Keratinocyte (primary cell): ENCODE results near the gene RPS29. TPM values are rescaled to one million over a fixed set of nuclear protein-coding genes. Genes with fewer than 3 reads are reported as not detected.
A peak's percentile ranks its signal among the peaks of the same experiment; 100 is the strongest.

Experiments used
- DNase-seq: peaks from one replicate; pipeline ENCODE4 v3.0.0-alpha.2; 2011; ENCODE audit warnings: low read depth, missing footprints, low spot score
- FAIRE-seq: peaks from 2 replicates; lab custom pipeline; 2011; peaks lifted over from hg19 to GRCh38; lab: Jason Lieb, UNC
- H2AFZ ChIP-seq: 2 replicates; pipeline ENCODE4 v1.6.0; 2012; ENCODE audit warnings: low read length, control low read depth, inconsistent platforms; ENCODE audit not compliant: control insufficient read depth
- H3K27ac ChIP-seq: 2 replicates; pipeline ENCODE4 v1.5.1; 2011; ENCODE audit warnings: low read length; ENCODE audit not compliant: control insufficient read depth, insufficient read depth
- H3K27me3 ChIP-seq: 3 replicates; pipeline ENCODE4 v1.6.0; 2011; ENCODE audit warnings: low read length; ENCODE audit not compliant: control insufficient read depth, insufficient read depth; ENCODE audit errors: extremely low read depth
- H3K36me3 ChIP-seq, 2 experiments: 2 replicates in 1 of 2; 3 replicates in 1 of 2; pipeline ENCODE4 v1.5.1; 2011; ENCODE audit warnings: low read length in 2 of 2, mild to moderate bottlenecking in 1 of 2; ENCODE audit not compliant: control insufficient read depth in 2 of 2, insufficient read depth in 2 of 2; ENCODE audit errors: extremely low read depth in 1 of 2
- H3K4me1 ChIP-seq: 3 replicates; pipeline ENCODE4 v1.5.1; 2011; ENCODE audit warnings: low read length; ENCODE audit not compliant: control insufficient read depth, insufficient read depth; ENCODE audit errors: extremely low read depth
- H3K4me2 ChIP-seq: 3 replicates; pipeline ENCODE4 v1.6.0; 2011; ENCODE audit warnings: low read depth, low read length; ENCODE audit not compliant: control insufficient read depth, insufficient read depth; ENCODE audit errors: extremely low read depth
- H3K4me3 ChIP-seq, 3 experiments: fragments of 200-600 bp in 1 of 3; sonication (generic) in 1 of 3; 2 replicates in 2 of 3; 3 replicates in 1 of 3; pipeline ENCODE4 v1.5.1; 2011 to 2016; ENCODE audit warnings: low read length in 3 of 3, mild to moderate bottlenecking in 3 of 3, control low read depth in 2 of 3, inconsistent platforms in 1 of 3, low read depth in 1 of 3, mixed read lengths in 1 of 3, mixed run types in 1 of 3, moderate library complexity in 1 of 3; ENCODE audit not compliant: control insufficient read depth in 2 of 3, insufficient read depth in 2 of 3; ENCODE audit errors: extremely low read depth in 1 of 3
- H3K79me2 ChIP-seq: 2 replicates; pipeline ENCODE4 v1.6.0; 2012; ENCODE audit warnings: low read length; ENCODE audit not compliant: control insufficient read depth, insufficient read depth
- H3K9ac ChIP-seq: 3 replicates; pipeline ENCODE4 v1.6.0; 2011; ENCODE audit warnings: low read length; ENCODE audit not compliant: control insufficient read depth, insufficient read depth; ENCODE audit errors: extremely low read depth
- H3K9me1 ChIP-seq: 3 replicates; pipeline ENCODE4 v1.6.0; 2011; ENCODE audit warnings: low read length; ENCODE audit not compliant: control insufficient read depth, insufficient read depth; ENCODE audit errors: extremely low read depth
- H3K9me3 ChIP-seq: 2 replicates; pipeline ENCODE4 v1.5.1; 2012; ENCODE audit warnings: low read depth, low read length; ENCODE audit not compliant: control insufficient read depth
- H4K20me1 ChIP-seq: 3 replicates; pipeline ENCODE4 v1.6.0; 2011; ENCODE audit warnings: low read length; ENCODE audit not compliant: control insufficient read depth, insufficient read depth; ENCODE audit errors: extremely low read depth
- EZH2 ChIP-seq: IDR thresholded peaks from one replicate; pipeline ENCODE4 v1.6.1; 2012; ENCODE audit warnings: inconsistent platforms, mild to moderate bottlenecking, low read length, moderate library complexity
- dilution Hi-C: fragments of 300-500 bp; cut with MboI; formaldehyde crosslinking; loops from one replicate; pipeline ENCODE4 v1.7.0; 2020; ENCODE audit warnings: low sequenced_read_pairs; ENCODE audit not compliant: extremely low pct_ligation_motif_present
- polyA minus RNA-seq, 3 experiments: library from RNA; depleted of rRNA, polyadenylated mRNA; stranded (reverse); fragments of >200 nt; gene quantifications; 1 replicate in 1 of 3; 2 replicates in 1 of 3; 3 replicates in 1 of 3; pipeline ENCODE4 v1.2.3, GENCODE V29; 2011
- polyA plus RNA-seq, 5 experiments: library from polyadenylated mRNA; depleted of rRNA in 3 of 5; stranded (reverse) in 3 of 5; stranded (forward) in 1 of 5; unstranded in 1 of 5; fragments of >200 nt; gene quantifications; 1 replicate in 1 of 5; 2 replicates in 3 of 5; 3 replicates in 1 of 5; pipeline versions ENCODE4 v1.2.1 to v1.2.3, GENCODE V29; 2011 to 2012; ENCODE audit warnings: missing spikeins in 2 of 5, low read depth in 1 of 5, low replicate concordance in 1 of 5
- TF ChIP-seq, protein P1 (sequence below), 3 experiments: IDR thresholded peaks in 1 of 3; conservative IDR thresholded peaks in 1 of 3; optimal IDR thresholded peaks in 1 of 3; 2 replicates in 2 of 3; 3 replicates in 1 of 3; pipeline versions ENCODE3 to v1.5.1; 2011; ENCODE audit warnings: low read length in 3 of 3, mild to moderate bottlenecking in 3 of 3, moderate library complexity in 2 of 3, control low read depth in 1 of 3, inconsistent platforms in 1 of 3; ENCODE audit not compliant: insufficient read depth in 2 of 3; ENCODE audit errors: extremely low read depth in 1 of 3

Gene RPS29
- polyA plus RNA-seq (3,884 to 7,725 TPM (median 4,926 TPM) in 3 replicates), polyA minus RNA-seq (786 to 845 TPM (median 811 TPM) in 3 replicates)
- polyA plus RNA-seq (2011; ENCODE audit: low read depth) = 515 TPM
- polyA plus RNA-seq (2011; cell fraction: cytosol; rRNA removed) = 5,462 and 6,103 TPM in 2 replicates
- 1,833 and 2,478 TPM in 2 replicates for polyA plus RNA-seq (2011; cell fraction: nucleus; rRNA removed)
- polyA plus RNA-seq (2012; ENCODE audit: low replicate concordance) = 4,436 and 8,040 TPM in 2 replicates
- polyA minus RNA-seq (2011; cell fraction: cytosol; rRNA and poly(A)+ RNA removed) = 924 TPM
- 146 and 147 TPM in 2 replicates for polyA minus RNA-seq (2011; cell fraction: nucleus; rRNA and poly(A)+ RNA removed)

DNA sequence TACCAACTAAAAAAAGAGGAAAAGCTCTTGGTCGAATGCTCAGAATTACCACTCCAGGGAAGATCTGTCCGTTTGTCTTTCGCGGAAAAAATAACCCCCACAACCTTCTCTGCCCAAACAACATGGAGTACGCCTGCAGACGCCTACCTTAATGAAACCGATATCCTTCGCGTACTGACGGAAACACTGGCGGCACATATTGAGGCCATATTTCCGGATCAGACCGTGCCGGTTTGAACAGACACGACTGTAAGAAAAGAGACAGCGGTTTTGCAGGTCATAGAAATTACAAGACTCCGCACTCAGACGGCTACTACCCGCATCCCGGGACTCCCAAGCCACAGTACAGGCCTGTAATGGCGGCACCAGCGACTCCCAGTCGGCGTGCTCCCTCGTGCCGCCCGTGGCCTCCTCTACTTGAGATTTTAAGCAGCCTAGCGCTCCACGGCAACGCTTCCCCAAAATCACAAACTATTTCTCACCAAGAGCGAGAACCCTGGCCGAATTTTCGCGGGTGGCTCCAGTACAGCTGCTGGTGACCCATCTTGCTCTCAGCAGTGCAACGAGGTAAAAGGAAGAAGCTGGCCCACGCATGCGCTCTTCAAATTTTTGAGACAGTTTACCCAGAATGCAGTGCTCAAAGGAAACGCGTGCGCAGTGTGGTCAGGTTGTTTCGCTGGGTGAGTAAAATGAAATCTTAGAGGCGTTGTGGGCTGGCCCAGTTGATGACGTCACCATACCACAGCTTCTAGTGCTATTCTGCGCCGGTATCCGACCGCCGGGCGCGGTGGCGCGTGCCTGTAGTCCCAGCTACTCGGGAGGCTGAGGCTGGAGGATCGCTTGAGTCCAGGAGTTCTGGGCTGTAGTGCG, at the start of gene RPS29:
Gene RPS29 (minus strand): TSS at position 578 of the 870 bp plus-strand sequence. CDS start 34 bp downstream, at position 544.
- Histone ChIP-seq H2AFZ (peak within 1 kb of the TSS; percentile 71), H3K9me3 (no peaks in the 10 kb centered on the region), H3K4me2 (peak within 1 kb of the TSS; percentile 77), H3K79me2 (peaks cover 47% of the 10 kb centered on the region), H4K20me1 (peaks cover 3% of the 10 kb centered on the region), H3K27me3 (no peaks in the 10 kb centered on the region), H3K9ac (peak within 1 kb of the TSS; percentile 97), H3K9me1 (no peaks in the 10 kb centered on the region), H3K27ac (peak within 1 kb of the TSS; percentile 88), H3K4me1 (peaks cover 18% of the 10 kb centered on the region), H3K4me3 (peak within 1 kb of the TSS; percentile 77 to 98 (median 88)), H3K36me3 (peaks cover 5 to 8% of the 10 kb centered on the region in 2 experiments)
- FAIRE-seq (peak; percentile 29), DNase-seq (peak; percentile 95)
- dilution Hi-C loops = no loop called here
- TF ChIP-seq EZH2 = no peak
- TF ChIP-seq, protein P1, sequence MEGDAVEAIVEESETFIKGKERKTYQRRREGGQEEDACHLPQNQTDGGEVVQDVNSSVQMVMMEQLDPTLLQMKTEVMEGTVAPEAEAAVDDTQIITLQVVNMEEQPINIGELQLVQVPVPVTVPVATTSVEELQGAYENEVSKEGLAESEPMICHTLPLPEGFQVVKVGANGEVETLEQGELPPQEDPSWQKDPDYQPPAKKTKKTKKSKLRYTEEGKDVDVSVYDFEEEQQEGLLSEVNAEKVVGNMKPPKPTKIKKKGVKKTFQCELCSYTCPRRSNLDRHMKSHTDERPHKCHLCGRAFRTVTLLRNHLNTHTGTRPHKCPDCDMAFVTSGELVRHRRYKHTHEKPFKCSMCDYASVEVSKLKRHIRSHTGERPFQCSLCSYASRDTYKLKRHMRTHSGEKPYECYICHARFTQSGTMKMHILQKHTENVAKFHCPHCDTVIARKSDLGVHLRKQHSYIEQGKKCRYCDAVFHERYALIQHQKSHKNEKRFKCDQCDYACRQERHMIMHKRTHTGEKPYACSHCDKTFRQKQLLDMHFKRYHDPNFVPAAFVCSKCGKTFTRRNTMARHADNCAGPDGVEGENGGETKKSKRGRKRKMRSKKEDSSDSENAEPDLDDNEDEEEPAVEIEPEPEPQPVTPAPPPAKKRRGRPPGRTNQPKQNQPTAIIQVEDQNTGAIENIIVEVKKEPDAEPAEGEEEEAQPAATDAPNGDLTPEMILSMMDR (optimal IDR thresholded peaks at IDR 0.05 in 1 of 3, IDR thresholded peaks at IDR 0.05 in 1 of 3, conservative IDR thresholded peaks at IDR 0.05 in 1 of 3; ENCODE audit: extremely low read depth in 1 of 3, insufficient read depth in 2 of 3, low read length in 3 of 3) = no peak

DNA sequence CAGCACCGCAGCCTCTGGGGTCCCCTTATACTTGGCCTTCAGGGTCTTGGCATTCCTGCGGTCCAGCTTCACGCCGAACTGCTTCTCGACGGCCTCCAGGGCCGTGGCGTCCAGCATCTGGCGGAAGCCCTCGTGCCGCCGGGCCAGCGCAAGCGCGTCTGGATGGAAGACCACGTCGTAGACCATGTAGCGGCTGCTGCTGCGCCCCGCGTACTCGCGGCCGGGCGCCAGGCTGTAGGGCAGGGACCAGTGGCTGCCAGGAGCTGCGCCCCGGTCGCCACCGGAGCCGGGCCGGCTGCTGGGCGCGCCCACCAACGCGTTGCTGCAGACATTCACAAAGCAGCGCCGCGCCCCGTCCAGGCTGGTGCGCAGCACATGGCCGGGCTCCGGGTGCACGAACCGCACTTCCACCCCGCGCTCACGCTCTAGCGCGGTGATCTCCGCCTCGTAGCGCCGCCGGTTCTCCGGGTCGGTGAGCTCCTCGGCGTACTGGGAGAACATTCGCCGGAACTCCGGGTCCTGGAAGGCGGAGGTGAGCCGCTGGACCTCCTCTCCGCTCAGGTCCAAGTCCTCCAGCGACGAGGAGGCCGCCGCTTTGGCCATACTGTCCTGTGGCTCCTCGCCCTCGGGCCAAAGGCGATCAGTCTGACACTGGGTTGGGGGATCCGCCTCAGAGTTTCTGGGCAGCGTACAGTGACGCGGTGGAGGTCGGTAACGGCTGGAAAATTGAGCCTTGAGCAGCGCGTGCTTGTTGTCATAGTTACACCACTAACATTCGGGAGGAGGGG, 48.6 kb upstream of the RPS29 start, which contains the start of gene DNAAF2:
Gene DNAAF2 (minus strand): TSS at position 698 of the 788 bp plus-strand sequence. CDS start 95 bp downstream, at position 603.
- no peaks in the 10 kb centered on the region for H3K9me1 ChIP-seq
- H3K4me1 ChIP-seq = peaks cover 11% of the 10 kb centered on the region

More for the DNA sequence above, 48.6 kb upstream of the RPS29 start, which contains the start of gene DNAAF2:
- FAIRE-seq (no peak), DNase-seq (no peak)
- H3K9me3 ChIP-seq = no peaks in the 10 kb centered on the region
- H3K27me3 ChIP-seq = no peaks in the 10 kb centered on the region
- dilution Hi-C loops = no loop called here
- H3K9ac ChIP-seq = peak within 1 kb of the TSS; percentile 97
- peak within 1 kb of the TSS; percentile 84 for H2AFZ ChIP-seq
- peak within 1 kb of the TSS; percentile 90 for H3K4me2 ChIP-seq
- no peak for TF ChIP-seq EZH2
- TF ChIP-seq, protein P1 (optimal IDR thresholded peaks at IDR 0.05 in 1 of 3, IDR thresholded peaks at IDR 0.05 in 1 of 3, conservative IDR thresholded peaks at IDR 0.05 in 1 of 3; ENCODE audit: extremely low read depth in 1 of 3, insufficient read depth in 2 of 3, low read length in 3 of 3) = no peak
- H4K20me1 ChIP-seq = no peaks in the 10 kb centered on the region
- peaks cover 1 to 4% of the 10 kb centered on the region in 2 experiments for H3K36me3 ChIP-seq
- H3K4me3 ChIP-seq = peak within 1 kb of the TSS; percentile 97 to 98 (median 98)
- H3K27ac ChIP-seq = peak within 1 kb of the TSS; percentile 95
- peaks cover 80% of the 10 kb centered on the region for H3K79me2 ChIP-seq
